Measurements from ENCODE around the gene RAMAC.
"Not testable (repeated sequence)": the region's sequence is repeated elsewhere in the genome, so short reads cannot be mapped to it uniquely, and the experiment has no call there.

The RAMAC gene

DNA sequence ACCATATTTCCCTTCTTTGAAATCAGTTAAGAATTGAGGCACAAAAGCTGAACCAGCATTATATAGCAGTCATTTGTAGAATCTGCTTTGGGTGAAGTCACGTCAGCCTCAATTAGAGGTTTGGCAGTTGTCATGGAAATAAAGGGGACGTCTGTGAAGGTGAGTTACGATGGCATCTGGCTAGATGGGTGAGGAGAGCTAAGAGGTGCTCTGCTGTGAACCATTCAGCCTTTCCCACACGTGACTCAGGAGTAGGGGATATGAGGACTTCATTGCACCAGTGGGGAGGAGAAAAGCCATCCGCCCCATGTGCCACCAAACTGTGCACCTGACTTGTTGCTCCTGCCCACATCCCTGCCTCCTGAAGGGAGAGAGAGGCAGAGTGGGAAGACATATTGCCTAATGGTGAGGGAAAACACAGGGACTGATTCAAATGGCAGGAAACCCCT, 28.2 kb downstream of the RAMAC start:
- no peak for DNase-seq (ENCODE audit: low spot score)

DNA sequence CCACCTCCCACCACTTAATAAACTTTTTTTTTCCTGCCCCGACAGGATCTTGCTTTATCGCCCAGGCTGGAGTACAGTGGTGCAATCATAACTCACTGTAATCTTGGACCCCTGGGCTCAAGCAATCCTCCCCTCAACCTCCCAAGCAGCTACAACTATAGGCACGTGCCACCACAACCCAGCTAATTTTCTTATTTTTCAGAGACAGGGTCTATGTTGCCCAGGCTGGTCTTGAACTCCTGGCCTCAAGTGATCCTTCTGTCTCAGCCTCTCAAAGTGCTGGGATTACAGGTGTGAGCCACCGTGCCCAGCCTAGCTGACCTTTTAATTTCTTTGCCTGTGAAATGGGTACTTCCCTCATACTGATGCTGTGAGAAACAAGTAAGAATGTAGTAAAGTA, 29.4 kb downstream of the RAMAC start:
- no peak for DNase-seq (ENCODE audit: low spot score)

GRCh38 chr15:83016906-83017305, 30.9 kb downstream of the RAMAC start:
- no peak for DNase-seq (ENCODE audit: low spot score)

GRCh38 chr15:83018436-83018835, 32.4 kb downstream of the RAMAC start:
- peak; percentile 27 for DNase-seq (ENCODE audit: low spot score)

- no peak for DNase-seq (ENCODE audit: low spot score)
Measured at GRCh38 chr15:83030021-83030420, 44.0 kb downstream of the RAMAC start.

- DNase-seq (ENCODE audit: low spot score) = not testable (repeated sequence)
Measured at GRCh38 chr15:83031234-83031633, 45.2 kb downstream of the RAMAC start.

DNA sequence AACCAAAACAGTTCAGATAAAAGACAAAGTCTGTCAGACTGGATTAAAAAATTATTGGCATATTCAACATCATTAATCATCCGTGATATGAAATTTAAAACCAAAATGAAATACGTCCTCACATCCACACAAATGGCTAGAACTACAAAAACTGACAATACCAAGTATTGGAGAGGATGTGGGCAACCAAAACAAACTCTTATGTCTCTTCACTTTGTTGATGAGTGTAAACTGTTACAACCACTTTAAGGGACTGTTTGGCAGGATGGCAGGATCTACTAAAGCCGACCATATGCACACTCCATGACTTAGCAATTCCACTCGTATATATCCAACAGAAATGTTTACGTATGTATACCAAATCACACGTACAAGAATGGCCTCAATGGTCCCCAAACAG, 50.2 kb downstream of the RAMAC start:
- DNase-seq (ENCODE audit: low spot score) = no peak

GRCh38 chr15:83039206-83039605, 53.2 kb downstream of the RAMAC start:
- no peak for DNase-seq (ENCODE audit: low spot score)

Data from pons (tissue), 1 donor.